HCT116 (cell line): ENCODE measurements around the gene METTL24. TPM values are rescaled to one million over a fixed set of nuclear protein-coding genes. Genes with fewer than 3 reads are reported as not detected.

Experiments used
- ATAC-seq: fragments of 200-7000 bp; cut with Tn5 transposase; 2 replicates; pipeline ENCODE4 v1.9.1; 2020; ENCODE audit warnings: mild to moderate bottlenecking, moderate library complexity
- BruUV-seq: library from RNA; stranded (reverse); fragments of 400-500 nt; replicated peaks from 2 replicates; lab custom pipeline; 2021; lab: Mats Ljungman, UMichigan
- CTCF ChIA-PET: fragments of 300-600 bp; sonication (Branson Sonifier 250); formaldehyde crosslinking; loops from one replicate; lab custom pipeline; 2021; ENCODE audit warnings: antibody characterized with exemption; lab: Charles Lee
- POLR2A ChIA-PET: fragments of 300-600, 350-600 bp; sonication (Branson Sonifier 250); formaldehyde crosslinking; loops from one replicate; lab custom pipeline; 2021; ENCODE audit warnings: antibody characterized with exemption; lab: Charles Lee
- RAD21 ChIA-PET, 2 experiments: fragments of 300-600 bp; sonication (Branson Sonifier 250); formaldehyde crosslinking; loops; one replicate each; lab custom pipeline; 2023; ENCODE audit warnings: low total read pairs in 2 of 2; ENCODE audit not compliant: uncharacterized antibody in 2 of 2, unreplicated experiment in 2 of 2, low non-redundant PET in 1 of 2; lab: Charles Lee
- DNase-seq: peaks from one replicate; pipeline ENCODE4 v3.0.0-alpha.2; 2010; ENCODE audit warnings: low read depth, low spot score
- H2AFZ ChIP-seq: fragments of 200-600 bp; shearing (Covaris generic), sonication (generic); 2 replicates; pipeline ENCODE4 v1.6.1; 2017; ENCODE audit warnings: low read depth, mixed run types, mixed read lengths, antibody characterized with exemption, low read length; ENCODE audit not compliant: poor library complexity, severe bottlenecking
- H3K27ac ChIP-seq: 2 replicates; pipeline ENCODE4 v1.5.1; 2012; ENCODE audit warnings: low read depth, low read length
- H3K27me3 ChIP-seq: fragments of 200-600 bp; sonication (generic); 2 replicates; pipeline ENCODE4 v1.6.1; 2016; ENCODE audit warnings: mixed run types, low read length, mixed read lengths; ENCODE audit not compliant: insufficient read depth
- H3K36me3 ChIP-seq, 2 experiments: fragments of 200-500 bp in 1 of 2; fragments of 200-600 bp in 1 of 2; sonication (Bioruptor generic) in 1 of 2; sonication (generic) in 1 of 2; 2 replicates each; pipeline versions ENCODE4 v1.5.1 to v1.6.1; 2014 to 2016; ENCODE audit warnings: low read length in 2 of 2, inconsistent platforms in 1 of 2, mixed read lengths in 1 of 2, mixed run types in 1 of 2; ENCODE audit not compliant: insufficient read depth in 2 of 2, control insufficient read depth in 1 of 2
- H3K4me1 ChIP-seq, 2 experiments: fragments of 200-600 bp in 1 of 2; sonication (generic) in 1 of 2; 2 replicates each; pipeline versions ENCODE4 v1.5.1 to v1.6.1; 2012 to 2017; ENCODE audit warnings: low read length in 2 of 2, inconsistent platforms in 1 of 2, mild to moderate bottlenecking in 1 of 2, mixed read lengths in 1 of 2, mixed run types in 1 of 2, moderate library complexity in 1 of 2; ENCODE audit not compliant: insufficient read depth in 2 of 2, control insufficient read depth in 1 of 2
- H3K4me2 ChIP-seq: fragments of 200-600 bp; sonication (generic); 2 replicates; pipeline ENCODE4 v1.6.1; 2017; ENCODE audit warnings: mixed run types, low read length, mixed read lengths
- H3K4me3 ChIP-seq, 2 experiments: fragments of 200-600 bp in 1 of 2; sonication (generic) in 1 of 2; replicated peaks in 1 of 2; 2 replicates each; pipeline ENCODE4 v1.5.1; 2011 to 2016; ENCODE audit warnings: low read length in 2 of 2, control low read depth in 1 of 2, low read depth in 1 of 2, mild to moderate bottlenecking in 1 of 2, mixed read lengths in 1 of 2, mixed run types in 1 of 2
- H3K79me2 ChIP-seq: fragments of 200-600 bp; sonication (generic); 2 replicates; pipeline ENCODE4 v1.6.1; 2017; ENCODE audit warnings: mild to moderate bottlenecking, mixed run types, low read length, moderate library complexity, mixed read lengths; ENCODE audit not compliant: insufficient read depth
- H3K9ac ChIP-seq: fragments of 200-600 bp; sonication (generic); 2 replicates; pipeline ENCODE4 v1.6.1; 2016; ENCODE audit warnings: low read length, mixed read lengths
- H3K9me2 ChIP-seq: fragments of 200-600 bp; sonication (generic), shearing (Covaris generic); 2 replicates; pipeline ENCODE4 v1.6.1; 2017; ENCODE audit warnings: mixed run types, mild to moderate bottlenecking, moderate library complexity; ENCODE audit not compliant: insufficient read depth
- H3K9me3 ChIP-seq, 2 experiments: fragments of 200-500 bp in 1 of 2; fragments of 200-600 bp in 1 of 2; sonication (Bioruptor generic) in 1 of 2; sonication (generic) in 1 of 2; 2 replicates each; pipeline ENCODE4 v1.6.1; 2014 to 2017; ENCODE audit warnings: low read length in 2 of 2, mixed read lengths in 2 of 2, inconsistent platforms in 1 of 2, low read depth in 1 of 2, mild to moderate bottlenecking in 1 of 2, mixed run types in 1 of 2, moderate library complexity in 1 of 2; ENCODE audit not compliant: control insufficient read depth in 1 of 2, insufficient read depth in 1 of 2
- H4K20me1 ChIP-seq: fragments of 200-600 bp; sonication (generic), shearing (Covaris generic); 2 replicates; pipeline ENCODE4 v1.6.1; 2017; ENCODE audit warnings: mixed run types, mild to moderate bottlenecking, moderate library complexity; ENCODE audit not compliant: insufficient read depth
- ATF3 ChIP-seq: IDR thresholded peaks from 2 replicates; pipeline ENCODE4 v1.6.1; 2012
- CBX3 ChIP-seq: IDR thresholded peaks from 2 replicates; pipeline ENCODE4 v1.6.1; 2012; ENCODE audit warnings: low read depth
- CEBPB ChIP-seq: IDR thresholded peaks from 2 replicates; pipeline ENCODE4 v1.6.1; 2012; ENCODE audit warnings: low read depth
- ELF1 ChIP-seq: IDR thresholded peaks from 2 replicates; pipeline ENCODE4 v1.6.1; 2012; ENCODE audit warnings: low read depth, borderline replicate concordance
- FOSL1 ChIP-seq: IDR thresholded peaks from 2 replicates; pipeline ENCODE4 v1.6.1; 2012; ENCODE audit warnings: low read depth
- MAX ChIP-seq: IDR thresholded peaks from 2 replicates; pipeline ENCODE4 v1.6.1; 2012
- POLR2AphosphoS5 ChIP-seq: IDR thresholded peaks from 2 replicates; pipeline ENCODE4 v1.6.1; 2011; ENCODE audit warnings: mild to moderate bottlenecking, low read depth, low read length, moderate library complexity
- RAD21 ChIP-seq: IDR thresholded peaks from 2 replicates; pipeline ENCODE4 v1.6.1; 2012; ENCODE audit warnings: low read depth, mild to moderate bottlenecking
- SIN3A ChIP-seq: IDR thresholded peaks from 2 replicates; pipeline ENCODE4 v1.6.1; 2012; ENCODE audit warnings: low read depth
- SRF ChIP-seq: IDR thresholded peaks from 2 replicates; pipeline ENCODE4 v1.6.1; 2012; ENCODE audit warnings: low read depth
- YY1 ChIP-seq: IDR thresholded peaks from 2 replicates; pipeline ENCODE4 v1.6.1; 2011; ENCODE audit warnings: low read length, low read depth, moderate library complexity, mild to moderate bottlenecking; ENCODE audit not compliant: insufficient replicate concordance; ENCODE audit errors: extremely low read depth
- ZNF274 ChIP-seq: fragments of 200-500 bp; sonication (Bioruptor generic); IDR thresholded peaks from 2 replicates; pipeline ENCODE4 v1.6.1; 2014; ENCODE audit warnings: mild to moderate bottlenecking, low read depth, low read length, inconsistent platforms
- intact Hi-C: fragments of 100-400 bp; cut with micrococcal nuclease; formaldehyde crosslinking; loops from 2 replicates; pipeline ENCODE4 v1.10.0; 2022
- total RNA-seq: library from RNA; stranded (reverse); gene quantifications from one replicate; pipeline ENCODE4 v1.2.1, GENCODE V29; 2021; ENCODE audit not compliant: unreplicated experiment

Gene METTL24
- total RNA-seq, 1 experiment from 2014 or later, result not detected

- no peaks in the 10 kb centered on the region for H3K4me1 ChIP-seq
- POLR2A ChIA-PET, result no interaction called here
- no peak overlapping the region for H3K9ac ChIP-seq
- no TSS peak for BruUV-seq
- no peaks in the 10 kb centered on the region for H4K20me1 ChIP-seq
- no peak overlapping the region for H3K4me2 ChIP-seq
- intact Hi-C loops, result no loop called here
- no peak overlapping the region for H3K4me3 ChIP-seq
- H3K9me2 ChIP-seq, result no peaks in the 10 kb centered on the region
- no peak overlapping the region for H2AFZ ChIP-seq
- CTCF ChIA-PET, result no interaction called here
- no peak for TF ChIP-seq YY1
- no peak for TF ChIP-seq CEBPB
- TF ChIP-seq POLR2AphosphoS5, result no peak
- no peak for TF ChIP-seq ZNF274
- no peak for TF ChIP-seq ELF1
- TF ChIP-seq MAX, result no peak
- TF ChIP-seq CBX3, result no peak
- TF ChIP-seq FOSL1, result no peak
- H3K79me2 ChIP-seq, result no peaks in the 10 kb centered on the region
- no peaks in the 10 kb centered on the region for H3K9me3 ChIP-seq
- DNase-seq (no peak), ATAC-seq (no peak)
- no peak overlapping the region for H3K27ac ChIP-seq
- H3K36me3 ChIP-seq, result no peaks in the 10 kb centered on the region
- peaks cover 16% of the 10 kb centered on the region; the same call in 1 of the 2 replicates for H3K27me3 ChIP-seq
- RAD21 ChIA-PET, result no interaction called here
Observed at GRCh38 chr6:110315869-110316398, 42.2 kb downstream of the METTL24 start.

- H2AFZ ChIP-seq, result no peak overlapping the region
- no peak overlapping the region for H3K4me3 ChIP-seq
- POLR2A ChIA-PET, result no interaction called here
- CTCF ChIA-PET, result no interaction called here
- ATAC-seq, result no peak
- no peak overlapping the region for H3K9ac ChIP-seq
- RAD21 ChIA-PET, result no interaction called here
- TF ChIP-seq SIN3A (no peak), ATF3 (no peak), RAD21 (no peak), SRF (no peak), MAX (no peak), POLR2AphosphoS5 (no peak), ELF1 (no peak)
- H3K4me2 ChIP-seq, result no peak overlapping the region
- peaks cover 16% of the 10 kb centered on the region; the same call in 1 of the 2 replicates for H3K27me3 ChIP-seq
- H3K36me3 ChIP-seq, result no peaks in the 10 kb centered on the region
- H4K20me1 ChIP-seq, result no peaks in the 10 kb centered on the region
- no peaks in the 10 kb centered on the region for H3K9me2 ChIP-seq
- no peaks in the 10 kb centered on the region for H3K79me2 ChIP-seq
- H3K4me1 ChIP-seq, result no peaks in the 10 kb centered on the region
- no peak for DNase-seq
- BruUV-seq, result no TSS peak
- no peaks in the 10 kb centered on the region for H3K9me3 ChIP-seq
- intact Hi-C loops, result no loop called here
- no peak overlapping the region for H3K27ac ChIP-seq
Observed at GRCh38 chr6:110315207-110315868, 42.8 kb downstream of the METTL24 start.
